Stimulated activated memory B cell treated with anti-CD40 and anti-IgM and Interleukin-4, amounts not matched to agents 10 μg/mL and 1 μg/mL and 100 μg/mL, for 72 hours (primary cell): ENCODE data around the gene RBM47.
"Not testable (repeated sequence)": the region's sequence is repeated elsewhere in the genome, so short reads cannot be mapped to it uniquely, and the experiment has no call there.

Experiments
- ATAC-seq: fragments of 150-1000 bp; cut with Tn5 transposase; 2 replicates; pipeline ENCODE4 v1.10.0; 2021
- H3K27ac Mint-ChIP-seq: one replicate; pipeline ENCODE4 v1.8.0; 2022; ENCODE audit warnings: mild to moderate bottlenecking, mixed read lengths
- H3K27me3 Mint-ChIP-seq: one replicate; pipeline ENCODE4 v1.8.0; 2022; ENCODE audit warnings: mixed read lengths
- H3K36me3 Mint-ChIP-seq: one replicate; pipeline ENCODE4 v1.8.0; 2022; ENCODE audit warnings: mixed read lengths
- H3K4me1 Mint-ChIP-seq: one replicate; pipeline ENCODE4 v1.8.0; 2022; ENCODE audit warnings: mixed read lengths
- H3K4me3 Mint-ChIP-seq: one replicate; pipeline ENCODE4 v1.8.0; 2022; ENCODE audit warnings: mild to moderate bottlenecking, moderate library complexity, mixed read lengths
- H3K9me3 Mint-ChIP-seq: one replicate; pipeline ENCODE4 v1.8.0; 2022; ENCODE audit warnings: mixed read lengths

RBM47 gene

DNA sequence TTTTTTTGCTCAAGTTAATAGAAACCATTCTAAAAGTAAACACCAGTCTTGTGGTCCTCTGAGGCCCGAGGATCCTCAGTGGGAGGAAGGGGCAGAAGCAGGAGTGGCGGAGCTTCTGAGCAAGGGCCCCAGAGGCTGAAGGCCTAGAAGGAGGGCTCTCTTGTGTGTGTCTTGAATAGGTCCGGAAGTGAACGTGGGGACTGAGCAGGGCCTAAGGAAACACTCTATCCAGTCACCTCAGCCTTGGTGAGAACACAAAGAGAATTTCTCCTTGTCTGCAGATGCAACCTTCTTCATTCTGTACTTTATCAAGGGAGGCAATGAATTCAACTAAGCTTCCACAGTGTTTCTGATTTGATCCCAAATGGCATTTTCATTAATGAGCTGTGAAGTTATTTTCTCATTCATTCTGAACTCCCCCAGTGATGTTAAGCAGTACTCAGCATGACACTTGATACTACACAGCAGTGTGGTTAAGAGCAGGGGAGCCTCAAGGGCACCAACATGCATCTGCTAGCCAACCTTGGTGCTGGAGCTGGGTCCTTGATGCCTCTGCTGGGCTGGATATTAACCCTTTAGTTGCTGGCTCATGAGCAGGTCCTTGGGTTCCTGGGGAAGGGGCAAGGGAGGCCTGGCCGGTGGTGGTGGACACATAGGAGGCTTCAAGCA lies 64.7 kb downstream of the RBM47 start:
- H3K27ac Mint-ChIP-seq = peak overlapping the region; percentile 39
- H3K9me3 Mint-ChIP-seq = no peaks in the 10 kb centered on the region
- no peak overlapping the region for H3K4me3 Mint-ChIP-seq
- peaks cover 6% of the 10 kb centered on the region for H3K36me3 Mint-ChIP-seq
- H3K4me1 Mint-ChIP-seq = peaks cover 56% of the 10 kb centered on the region
- H3K27me3 Mint-ChIP-seq = no peaks in the 10 kb centered on the region
- no peak for ATAC-seq

DNA sequence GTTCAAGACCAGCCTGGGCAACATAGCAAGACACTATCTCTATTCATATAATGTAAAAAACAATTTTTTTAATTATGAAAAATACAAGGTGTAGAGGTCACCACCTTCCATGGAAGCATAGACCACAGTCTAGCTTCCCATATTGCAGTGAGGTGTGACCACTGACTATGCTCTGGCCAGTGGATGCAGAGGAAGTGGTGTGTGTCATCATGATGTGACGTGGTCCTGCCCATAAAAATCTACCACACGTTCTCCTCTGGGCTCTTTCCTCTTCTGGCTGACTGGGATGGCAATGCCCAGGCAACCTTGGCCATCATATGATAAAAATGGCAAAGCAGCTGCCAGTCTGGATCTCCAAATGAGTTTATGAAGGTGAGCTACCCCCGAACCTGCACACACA lies 65.7 kb downstream of the RBM47 start:
- no peak for ATAC-seq
- Mint-ChIP-seq H3K4me3 (no peak overlapping the region), H3K27ac (no peak overlapping the region), H3K36me3 (peaks cover 6% of the 10 kb centered on the region), H3K27me3 (no peaks in the 10 kb centered on the region), H3K9me3 (no peaks in the 10 kb centered on the region), H3K4me1 (peaks cover 62% of the 10 kb centered on the region)

DNA sequence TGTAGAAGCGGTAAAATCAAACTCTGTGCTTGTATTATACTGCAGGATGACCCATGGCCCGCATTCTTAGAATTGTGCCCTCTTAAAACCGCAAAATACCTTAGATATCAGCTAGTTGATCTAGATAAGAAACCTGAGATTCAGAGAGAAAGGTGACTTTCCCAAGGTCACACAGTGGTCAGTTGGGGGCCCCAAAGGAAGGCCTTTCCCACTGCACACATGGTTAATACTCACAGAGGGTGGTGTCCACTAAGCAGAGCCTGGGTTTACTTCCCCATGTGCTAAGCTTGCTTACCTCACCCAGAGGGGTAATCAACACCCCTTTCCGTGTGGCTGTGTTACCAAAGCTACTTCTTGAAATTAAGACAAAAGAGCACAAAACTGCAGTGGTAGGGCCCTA lies 66.3 kb downstream of the RBM47 start:
- Mint-ChIP-seq H3K4me3 (no peak overlapping the region), H3K9me3 (no peaks in the 10 kb centered on the region), H3K4me1 (peaks cover 62% of the 10 kb centered on the region), H3K36me3 (peaks cover 6% of the 10 kb centered on the region), H3K27ac (no peak overlapping the region), H3K27me3 (no peaks in the 10 kb centered on the region)
- ATAC-seq = no peak

DNA sequence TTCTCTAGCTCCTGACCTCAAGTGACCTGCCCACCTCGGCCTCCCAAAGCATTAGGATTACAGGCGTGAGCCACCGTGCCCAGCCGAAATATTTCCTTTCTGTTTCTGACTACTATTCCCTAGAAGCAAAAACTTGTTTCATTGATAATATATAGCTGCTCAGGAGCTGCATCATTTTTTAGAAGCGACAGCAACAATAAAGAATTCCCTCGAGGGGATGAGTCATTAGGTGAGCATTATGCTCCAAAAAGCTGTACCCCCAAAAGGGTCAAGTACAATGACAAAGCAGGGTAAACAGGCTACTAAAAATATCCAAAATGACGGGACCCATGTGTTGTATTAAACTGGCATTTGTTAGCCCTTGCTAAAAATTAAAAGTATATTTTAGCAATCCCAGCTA lies 67.0 kb downstream of the RBM47 start:
- no peak for ATAC-seq
- Mint-ChIP-seq H3K4me3 (no peak overlapping the region), H3K4me1 (peaks cover 62% of the 10 kb centered on the region), H3K9me3 (no peaks in the 10 kb centered on the region), H3K27ac (no peak overlapping the region), H3K36me3 (peaks cover 6% of the 10 kb centered on the region), H3K27me3 (no peaks in the 10 kb centered on the region)

- no peak overlapping the region for H3K4me3 Mint-ChIP-seq
- no peak for ATAC-seq
- H3K27ac Mint-ChIP-seq = no peak overlapping the region
- no peaks in the 10 kb centered on the region for H3K27me3 Mint-ChIP-seq
- H3K9me3 Mint-ChIP-seq = no peaks in the 10 kb centered on the region
- peaks cover 6% of the 10 kb centered on the region for H3K36me3 Mint-ChIP-seq
- peaks cover 62% of the 10 kb centered on the region for H3K4me1 Mint-ChIP-seq
Measured at GRCh38 chr4:40562208-40562607, 67.5 kb downstream of the RBM47 start.

GRCh38 chr4:40561543-40562177 lies 68.0 kb downstream of the RBM47 start:
- not testable (repeated sequence) for H3K9me3 Mint-ChIP-seq, H3K27ac Mint-ChIP-seq, H3K36me3 Mint-ChIP-seq, H3K27me3 Mint-ChIP-seq, H3K4me3 Mint-ChIP-seq, ATAC-seq
- H3K4me1 Mint-ChIP-seq = peaks cover 61% of the 10 kb centered on the region

DNA sequence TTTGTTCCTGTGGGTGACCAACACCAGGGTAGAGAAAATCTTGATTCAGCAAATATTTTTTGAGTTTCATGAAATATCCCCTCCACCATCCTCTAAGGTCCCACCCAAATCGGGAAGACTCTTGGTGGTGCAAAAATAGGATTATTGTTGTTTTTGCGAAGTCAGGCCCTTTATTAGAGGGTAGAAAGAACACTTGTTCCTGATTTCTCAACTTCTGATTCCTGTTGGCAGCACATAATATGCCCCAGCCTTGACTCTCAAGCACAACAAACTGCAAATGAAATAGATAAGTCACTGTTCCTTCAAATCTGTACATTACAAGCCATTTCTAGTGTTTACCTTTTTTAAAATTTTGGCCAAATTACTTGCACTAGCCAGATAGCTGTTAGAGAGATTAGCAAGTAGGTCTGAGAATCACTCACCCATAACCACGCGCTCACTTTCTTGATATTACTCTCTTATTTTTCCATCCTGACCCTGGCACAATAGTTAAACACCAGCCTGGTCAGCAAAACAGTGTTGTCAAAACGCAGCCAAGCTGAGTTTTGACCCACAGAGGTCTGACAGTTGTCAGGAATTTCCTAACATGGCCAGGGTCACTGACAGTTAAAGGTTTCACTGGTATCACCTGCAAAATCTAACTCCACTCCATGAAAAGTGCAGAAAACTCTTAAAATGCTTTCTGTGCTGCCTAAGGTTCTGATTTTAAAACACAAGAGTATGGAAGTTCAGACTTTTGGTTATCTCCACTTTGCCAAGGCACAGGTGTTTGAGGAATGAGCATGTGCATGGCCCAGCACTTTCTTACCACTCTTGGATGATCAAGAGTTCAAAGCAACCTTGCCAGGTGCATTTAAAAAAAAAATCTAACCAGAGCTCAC lies 69.8 kb downstream of the RBM47 start:
- Mint-ChIP-seq H3K4me1 (peaks cover 47% of the 10 kb centered on the region), H3K27me3 (no peaks in the 10 kb centered on the region), H3K4me3 (no peak overlapping the region), H3K27ac (peak overlapping the region; percentile 60), H3K36me3 (no peaks in the 10 kb centered on the region), H3K9me3 (no peaks in the 10 kb centered on the region)
- peak; percentile 82 for ATAC-seq

GRCh38 chr4:40557736-40558135 lies 71.9 kb downstream of the RBM47 start:
- Mint-ChIP-seq H3K9me3 (no peaks in the 10 kb centered on the region), H3K27ac (no peak overlapping the region), H3K36me3 (no peaks in the 10 kb centered on the region), H3K4me1 (peaks cover 47% of the 10 kb centered on the region), H3K4me3 (no peak overlapping the region), H3K27me3 (no peaks in the 10 kb centered on the region)
- ATAC-seq = no peak

DNA sequence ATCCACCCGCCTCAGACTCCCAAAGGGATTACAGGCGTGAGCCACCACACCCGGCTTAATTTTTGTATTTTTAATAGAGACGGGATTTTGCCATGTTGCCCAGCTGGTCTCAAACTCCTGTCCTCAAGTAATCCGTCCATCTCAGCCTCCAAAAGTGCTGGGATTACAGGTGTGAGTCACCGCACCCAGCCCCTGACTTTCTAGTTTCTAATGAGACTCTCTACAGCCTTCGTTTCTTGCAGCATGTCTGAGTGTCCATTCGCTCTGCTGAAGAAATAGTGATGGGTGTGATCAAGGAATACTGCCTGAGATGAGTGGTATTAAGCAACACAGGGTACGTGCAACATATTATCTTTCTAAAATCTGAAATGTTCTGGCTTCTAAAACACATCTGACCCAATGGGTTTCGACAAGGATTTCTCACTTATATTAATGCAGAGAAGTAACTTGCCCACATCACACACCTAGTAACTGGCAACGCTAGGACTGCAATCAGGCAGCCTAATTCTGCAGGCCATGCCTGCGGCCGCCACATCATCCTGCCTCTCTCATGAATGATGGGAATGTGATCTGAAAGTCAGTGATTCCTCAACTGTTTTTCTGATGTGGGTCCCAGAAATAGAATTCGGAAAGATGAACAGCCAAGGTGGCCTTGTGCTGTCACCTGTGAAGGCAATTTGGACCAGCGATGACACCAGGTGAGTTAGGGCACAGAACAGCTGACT lies 74.3 kb downstream of the RBM47 start:
- H3K27ac Mint-ChIP-seq = peak overlapping the region; percentile 31
- H3K4me1 Mint-ChIP-seq = peaks cover 45% of the 10 kb centered on the region
- no peaks in the 10 kb centered on the region for H3K9me3 Mint-ChIP-seq
- no peak for ATAC-seq
- H3K36me3 Mint-ChIP-seq = no peaks in the 10 kb centered on the region
- no peak overlapping the region for H3K4me3 Mint-ChIP-seq
- H3K27me3 Mint-ChIP-seq = no peaks in the 10 kb centered on the region

- not testable (repeated sequence) for H3K9me3 Mint-ChIP-seq, H3K36me3 Mint-ChIP-seq, H3K27me3 Mint-ChIP-seq, H3K4me3 Mint-ChIP-seq, ATAC-seq
- Mint-ChIP-seq H3K27ac (peak overlapping the region; percentile 31), H3K4me1 (peaks cover 45% of the 10 kb centered on the region)
Measured at GRCh38 chr4:40554641-40555040, 75.0 kb downstream of the RBM47 start.

DNA sequence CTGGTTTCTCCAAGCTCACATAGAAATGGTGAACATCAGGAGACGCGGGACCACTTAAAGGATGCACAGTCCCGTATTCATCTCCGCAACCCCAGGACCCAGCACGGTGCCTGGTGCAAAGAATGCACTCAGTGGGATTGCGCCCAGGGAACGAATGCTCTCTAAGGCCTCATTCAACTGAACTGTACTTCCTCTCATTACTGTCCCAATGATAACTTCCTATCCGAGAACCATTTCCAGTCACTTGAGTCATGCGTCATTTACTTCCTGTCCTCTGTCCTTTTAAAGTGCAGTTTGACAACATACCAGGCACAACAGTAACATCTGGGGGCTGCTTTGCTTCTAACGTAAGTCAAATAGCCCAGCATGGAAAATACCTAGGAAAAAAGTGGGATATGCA lies 75.7 kb downstream of the RBM47 start:
- Mint-ChIP-seq H3K27me3 (no peaks in the 10 kb centered on the region), H3K9me3 (no peaks in the 10 kb centered on the region), H3K27ac (peak overlapping the region; percentile 31), H3K4me3 (no peak overlapping the region), H3K36me3 (no peaks in the 10 kb centered on the region), H3K4me1 (peaks cover 42% of the 10 kb centered on the region)
- ATAC-seq = peak; percentile 66

GRCh38 chr4:40552536-40552935 lies 77.1 kb downstream of the RBM47 start:
- no peaks in the 10 kb centered on the region for H3K27me3 Mint-ChIP-seq
- no peak for ATAC-seq
- peaks cover 6% of the 10 kb centered on the region for H3K36me3 Mint-ChIP-seq
- no peaks in the 10 kb centered on the region for H3K9me3 Mint-ChIP-seq
- no peak overlapping the region for H3K27ac Mint-ChIP-seq
- H3K4me1 Mint-ChIP-seq = peaks cover 42% of the 10 kb centered on the region
- no peak overlapping the region for H3K4me3 Mint-ChIP-seq

- Mint-ChIP-seq H3K36me3 (peaks cover 13% of the 10 kb centered on the region), H3K4me3 (peak overlapping the region; percentile 89), H3K27ac (peak overlapping the region; percentile 97), H3K4me1 (peaks cover 42% of the 10 kb centered on the region)
- not testable (repeated sequence) for H3K9me3 Mint-ChIP-seq, ATAC-seq, H3K27me3 Mint-ChIP-seq
Measured at GRCh38 chr4:40551568-40552136, 78.0 kb downstream of the RBM47 start.

GRCh38 chr4:40550948-40551462 lies 78.7 kb downstream of the RBM47 start:
- peaks cover 42% of the 10 kb centered on the region for H3K4me1 Mint-ChIP-seq

More at GRCh38 chr4:40550948-40551462, 78.7 kb downstream of the RBM47 start:
- Mint-ChIP-seq H3K36me3 (peaks cover 13% of the 10 kb centered on the region), H3K27me3 (no peaks in the 10 kb centered on the region), H3K4me3 (peak overlapping the region; percentile 89), H3K9me3 (no peaks in the 10 kb centered on the region), H3K27ac (peak overlapping the region; percentile 97)
- peak; percentile 87 for ATAC-seq
